HG02610 (cell line): ENCODE measurements around the gene CCNT1.
"Not testable (repeated sequence)": the region's sequence is repeated elsewhere in the genome, so short reads cannot be mapped to it uniquely, and the experiment has no call there.

Source experiments
- ATAC-seq: cut with Tn5 transposase; IDR thresholded peaks from one replicate; pipeline ENCODE4 v1.9.1; 2021; ENCODE audit warnings: mild to moderate bottlenecking, moderate library complexity; ENCODE audit not compliant: unreplicated experiment

Gene CCNT1

GRCh38 chr12:48693572-48693971 is 22.9 kb downstream of the CCNT1 start:
- ATAC-seq: no peak

GRCh38 chr12:48691826-48692487 is 24.6 kb downstream of the CCNT1 start:
- no peak for ATAC-seq

- ATAC-seq: no peak
These were observed 25.5 kb downstream of the CCNT1 start for GRCh38 chr12:48690990-48691389.

- ATAC-seq: no peak
These were observed 26.1 kb downstream of the CCNT1 start for GRCh38 chr12:48690436-48690835.

GRCh38 chr12:48688836-48689235 is 27.7 kb downstream of the CCNT1 start:
- no peak for ATAC-seq

- ATAC-seq: no peak
These were observed 28.9 kb downstream of the CCNT1 start for GRCh38 chr12:48687592-48687991.

GRCh38 chr12:48686615-48687334 is 29.7 kb downstream of the CCNT1 start:
- ATAC-seq: no peak

- no peak for ATAC-seq
These were observed 30.4 kb downstream of the CCNT1 start for GRCh38 chr12:48686037-48686595.

GRCh38 chr12:48683534-48683933 is 33.0 kb downstream of the CCNT1 start:
- no peak for ATAC-seq

- ATAC-seq: no peak
These were observed 33.6 kb downstream of the CCNT1 start for GRCh38 chr12:48682927-48683326.

- ATAC-seq: not testable (repeated sequence)
These were observed 34.0 kb downstream of the CCNT1 start for GRCh38 chr12:48682533-48682905.

- peak; percentile 98 for ATAC-seq
These were observed 34.6 kb downstream of the CCNT1 start, which contains the start of gene KANSL2 for GRCh38 chr12:48681710-48682532. TSS of gene KANSL2 (minus strand) at chr12:48682238. CDS start at chr12:48681632, 606 bp downstream.

GRCh38 chr12:48681399-48681709 is 35.2 kb downstream of the CCNT1 start:
- no peak for ATAC-seq

GRCh38 chr12:48680861-48681260 is 35.6 kb downstream of the CCNT1 start:
- no peak for ATAC-seq

GRCh38 chr12:48678551-48679185 is 37.8 kb downstream of the CCNT1 start:
- no peak for ATAC-seq

- ATAC-seq: no peak
These were observed 45.2 kb downstream of the CCNT1 start for GRCh38 chr12:48671231-48671856.

- ATAC-seq: no peak
These were observed 47.5 kb downstream of the CCNT1 start for GRCh38 chr12:48668996-48669395.

- no peak for ATAC-seq
These were observed 56.6 kb downstream of the CCNT1 start for GRCh38 chr12:48659863-48660262.

- ATAC-seq: no peak
These were observed 64.8 kb downstream of the CCNT1 start for GRCh38 chr12:48651681-48652080.

GRCh38 chr12:48645354-48645753 is 71.2 kb downstream of the CCNT1 start:
- not testable (repeated sequence) for ATAC-seq

GRCh38 chr12:48643011-48643410 is 73.5 kb downstream of the CCNT1 start:
- ATAC-seq: no peak
